Adipocyte (in vitro differentiated cells): ENCODE measurements around the gene STEAP3.
"Not testable (repeated sequence)": the region's sequence is repeated elsewhere in the genome, so short reads cannot be mapped to it uniquely, and the experiment has no call there.

ENCODE experiments used
- DNase-seq: peaks from one replicate; pipeline ENCODE4 v3.0.0-alpha.2; 2015; ENCODE audit warnings: low read depth
- H3K27me3 ChIP-seq: replicated peaks from 2 replicates; pipeline ENCODE4 v1.7.0; 2013; ENCODE audit warnings: mild to moderate bottlenecking, low read length, moderate library complexity; ENCODE audit not compliant: control insufficient read depth, insufficient read depth
- H3K36me3 ChIP-seq: 2 replicates; pipeline ENCODE4 v1.7.0; 2013; ENCODE audit warnings: low read length, mild to moderate bottlenecking, moderate library complexity; ENCODE audit not compliant: control insufficient read depth, insufficient read depth, severe bottlenecking
- H3K4me1 ChIP-seq: 2 replicates; pipeline ENCODE4 v1.7.0; 2013; ENCODE audit warnings: mild to moderate bottlenecking, low read length, moderate library complexity; ENCODE audit not compliant: control insufficient read depth, insufficient read depth
- H3K4me3 ChIP-seq: 2 replicates; pipeline ENCODE4 v1.7.0; 2013; ENCODE audit warnings: mild to moderate bottlenecking, low read length, moderate library complexity
- H3K9ac ChIP-seq: 2 replicates; pipeline ENCODE4 v1.7.0; 2013; ENCODE audit warnings: mild to moderate bottlenecking, low read length, moderate library complexity
- H3K9me3 ChIP-seq: 2 replicates; pipeline ENCODE4 v1.7.0; 2013; ENCODE audit warnings: mild to moderate bottlenecking, low read length, moderate library complexity; ENCODE audit not compliant: control insufficient read depth

The STEAP3 gene

GRCh38 chr2:119260646-119261492 is 37.2 kb downstream of the STEAP3 start:
- no peak for DNase-seq
- no peaks in the 10 kb centered on the region for H3K27me3 ChIP-seq
- H3K4me1 ChIP-seq, result peaks cover 22% of the 10 kb centered on the region
- no peak overlapping the region for H3K9ac ChIP-seq
- H3K36me3 ChIP-seq, result peaks cover 11% of the 10 kb centered on the region
- no peak overlapping the region for H3K4me3 ChIP-seq
- no peaks in the 10 kb centered on the region for H3K9me3 ChIP-seq

GRCh38 chr2:119261493-119262225 is 38.0 kb downstream of the STEAP3 start:
- H3K36me3 ChIP-seq, result peaks cover 11% of the 10 kb centered on the region
- no peak overlapping the region for H3K4me3 ChIP-seq
- peaks cover 14% of the 10 kb centered on the region for H3K4me1 ChIP-seq
- no peaks in the 10 kb centered on the region for H3K9me3 ChIP-seq
- H3K9ac ChIP-seq, result no peak overlapping the region
- H3K27me3 ChIP-seq, result no peaks in the 10 kb centered on the region
- no peak for DNase-seq

- H3K9ac ChIP-seq, result no peak overlapping the region
- no peak overlapping the region for H3K4me3 ChIP-seq
- H3K9me3 ChIP-seq, result no peaks in the 10 kb centered on the region
- no peaks in the 10 kb centered on the region for H3K27me3 ChIP-seq
- DNase-seq, result no peak
- peaks cover 7% of the 10 kb centered on the region for H3K36me3 ChIP-seq
- peaks cover 14% of the 10 kb centered on the region for H3K4me1 ChIP-seq
Observed at GRCh38 chr2:119263025-119263424, 39.4 kb downstream of the STEAP3 start.

GRCh38 chr2:119263656-119264055 is 40.0 kb downstream of the STEAP3 start:
- no peaks in the 10 kb centered on the region for H3K9me3 ChIP-seq
- no peak for DNase-seq

GRCh38 chr2:119264781-119265692 is 41.4 kb downstream of the STEAP3 start:
- H3K9ac ChIP-seq, result no peak overlapping the region
- H3K36me3 ChIP-seq, result peaks cover 7% of the 10 kb centered on the region
- no peak overlapping the region for H3K4me3 ChIP-seq
- DNase-seq, result peak; percentile 63
- H3K27me3 ChIP-seq, result no peaks in the 10 kb centered on the region
- H3K4me1 ChIP-seq, result peaks cover 7% of the 10 kb centered on the region
- no peaks in the 10 kb centered on the region for H3K9me3 ChIP-seq

More at GRCh38 chr2:119263656-119264055, 40.0 kb downstream of the STEAP3 start:
- Histone ChIP-seq H3K4me3 (no peak overlapping the region), H3K9ac (no peak overlapping the region), H3K27me3 (no peaks in the 10 kb centered on the region), H3K4me1 (peaks cover 14% of the 10 kb centered on the region), H3K36me3 (peaks cover 7% of the 10 kb centered on the region)

- no peak for DNase-seq
- Histone ChIP-seq H3K9ac (no peak overlapping the region), H3K9me3 (peaks cover 4% of the 10 kb centered on the region), H3K4me1 (peaks cover 4% of the 10 kb centered on the region), H3K4me3 (no peak overlapping the region), H3K36me3 (peaks cover 7% of the 10 kb centered on the region), H3K27me3 (no peaks in the 10 kb centered on the region)
Observed at GRCh38 chr2:119265693-119266066, 42.0 kb downstream of the STEAP3 start.

GRCh38 chr2:119266091-119266589 is 42.5 kb downstream of the STEAP3 start:
- no peak for DNase-seq
- Histone ChIP-seq H3K36me3 (peaks cover 7% of the 10 kb centered on the region), H3K9me3 (peaks cover 6% of the 10 kb centered on the region), H3K9ac (no peak overlapping the region), H3K27me3 (no peaks in the 10 kb centered on the region), H3K4me1 (no peaks in the 10 kb centered on the region), H3K4me3 (no peak overlapping the region)

- peaks cover 7% of the 10 kb centered on the region for H3K36me3 ChIP-seq
Observed at GRCh38 chr2:119267604-119268003, 44.0 kb downstream of the STEAP3 start.

GRCh38 chr2:119276864-119277263 is 53.2 kb downstream of the STEAP3 start:
- H3K9ac ChIP-seq, result no peak overlapping the region
- H3K27me3 ChIP-seq, result no peaks in the 10 kb centered on the region
- no peak overlapping the region for H3K4me3 ChIP-seq
- H3K36me3 ChIP-seq, result no peaks in the 10 kb centered on the region
- H3K9me3 ChIP-seq, result no peaks in the 10 kb centered on the region
- no peak for DNase-seq
- peaks cover 4% of the 10 kb centered on the region for H3K4me1 ChIP-seq

More at GRCh38 chr2:119267604-119268003, 44.0 kb downstream of the STEAP3 start:
- DNase-seq, result no peak
- H3K4me1 ChIP-seq, result no peaks in the 10 kb centered on the region
- peaks cover 6% of the 10 kb centered on the region for H3K9me3 ChIP-seq
- H3K27me3 ChIP-seq, result no peaks in the 10 kb centered on the region
- no peak overlapping the region for H3K9ac ChIP-seq
- H3K4me3 ChIP-seq, result no peak overlapping the region

GRCh38 chr2:119278385-119278784 is 54.8 kb downstream of the STEAP3 start:
- H3K27me3 ChIP-seq, H3K4me3 ChIP-seq, H3K36me3 ChIP-seq, DNase-seq, H3K9ac ChIP-seq, H3K9me3 ChIP-seq: not testable (repeated sequence)
- peaks cover 16% of the 10 kb centered on the region for H3K4me1 ChIP-seq
